ENCODE data around the gene CHST11.

- TF ChIP-seq POLR2A (IDR thresholded peaks at IDR 0.05; ENCODE audit: low read depth, low read length) (no peak), PAX5 (IDR thresholded peaks at IDR 0.05; ENCODE audit: insufficient read depth, low read length, severe bottlenecking) (no peak), POU2F2 (IDR thresholded peaks at IDR 0.05; ENCODE audit: low read depth, low read length) (no peak), TAF1 (IDR thresholded peaks at IDR 0.05; ENCODE audit: low read depth, low read length) (no peak), POLR2AphosphoS5 (IDR thresholded peaks at IDR 0.05; ENCODE audit: low read depth, low read length) (no peak)
These were observed 14.6 kb downstream of the CHST11 start for GRCh38 chr12:104471336-104471735.
